Activated CD8-positive, alpha-beta memory T cell treated with anti-CD3 and anti-CD28 coated beads, Interleukin-2, amount 50 U/mL, for 1 hour (primary cell): ENCODE measurements around the gene DNAH5.
"Not testable (repeated sequence)": the region's sequence is repeated elsewhere in the genome, so short reads cannot be mapped to it uniquely, and the experiment has no call there.

Source experiments
- DNase-seq: peaks from one replicate; pipeline ENCODE4 v3.0.0-alpha.2; 2020; ENCODE audit errors: extremely low read depth

DNAH5 gene

GRCh38 chr5:13843175-13843846 is 101.2 kb downstream of the DNAH5 start:
- DNase-seq: no peak

DNA sequence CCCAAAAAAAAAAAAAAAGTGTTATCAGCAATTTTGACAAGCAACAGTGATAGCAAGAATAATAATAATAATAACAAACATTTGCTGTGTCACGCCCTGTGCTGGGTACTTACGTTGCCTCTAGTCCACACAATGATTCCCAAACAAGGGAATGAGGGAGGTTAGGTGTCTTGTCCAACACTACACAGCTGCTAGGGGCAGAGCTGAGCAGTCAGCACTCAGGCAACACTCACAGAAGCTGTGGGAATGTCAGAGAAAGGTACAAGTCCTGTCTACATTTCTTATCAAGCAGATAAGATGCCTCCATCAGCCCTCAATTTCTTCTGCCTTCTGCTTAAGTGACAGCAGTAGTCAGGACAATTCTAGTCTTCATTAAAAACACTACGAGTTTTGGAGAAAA is 111.0 kb downstream of the DNAH5 start:
- no peak for DNase-seq

- no peak for DNase-seq
Observed at GRCh38 chr5:13831351-13831750, 113.1 kb downstream of the DNAH5 start.

DNA sequence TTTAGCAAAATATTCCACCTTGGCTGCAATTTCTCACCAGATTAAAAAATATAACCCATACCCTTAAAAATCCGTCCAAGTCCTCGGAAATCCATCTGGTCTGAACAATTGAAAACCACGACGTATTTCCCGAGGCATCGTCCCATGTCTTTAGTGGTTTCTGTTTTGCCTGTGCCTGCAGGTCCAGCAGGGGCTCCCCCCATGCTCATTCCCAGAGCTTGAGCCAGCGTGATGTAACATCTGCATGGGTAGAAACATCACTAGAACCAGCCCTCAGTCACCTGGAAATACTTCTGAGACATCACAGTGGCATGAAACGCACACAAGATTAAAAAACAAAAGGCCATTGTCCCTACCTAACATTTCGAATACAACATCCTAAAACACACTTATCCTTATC is 114.0 kb downstream of the DNAH5 start:
- no peak for DNase-seq

- DNase-seq: no peak
Observed at GRCh38 chr5:13821366-13821765, 123.1 kb downstream of the DNAH5 start.

DNA sequence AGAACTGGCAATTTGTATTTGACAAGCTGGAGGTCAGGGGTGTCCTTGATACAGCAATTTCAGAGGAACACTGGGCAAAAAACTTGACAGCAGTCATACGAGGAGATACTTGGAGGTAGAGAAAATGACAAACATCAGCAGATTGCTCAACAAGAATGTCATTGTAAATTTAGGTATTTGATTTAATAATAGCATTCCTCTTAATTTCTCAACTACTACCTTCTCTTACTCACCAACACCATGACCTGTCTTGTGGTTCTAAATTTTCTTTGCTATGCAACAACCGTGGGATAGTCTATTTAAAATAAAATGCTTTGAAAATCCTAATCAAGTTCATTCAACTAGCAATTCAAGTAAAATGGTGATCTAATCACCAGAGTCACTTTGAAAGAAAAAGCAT is 128.4 kb downstream of the DNAH5 start:
- DNase-seq: no peak

DNA sequence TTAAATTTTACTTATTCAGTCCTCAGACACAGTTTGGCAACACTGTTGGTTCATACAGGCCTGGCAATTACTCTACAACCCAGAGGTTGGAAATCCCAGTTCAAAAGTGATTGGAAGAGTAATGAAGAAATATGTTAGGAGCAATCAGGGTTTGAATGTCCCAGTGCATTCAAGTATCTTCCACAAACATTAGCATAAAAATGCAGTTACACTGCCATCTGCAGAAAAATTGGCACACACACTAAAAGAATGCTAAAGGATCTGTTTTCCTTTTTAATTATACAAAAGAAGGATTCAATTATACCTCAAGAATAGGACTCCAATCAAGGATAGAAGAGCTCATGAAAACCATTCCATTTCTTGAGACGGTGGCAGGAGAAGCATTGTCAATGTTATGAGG is 130.2 kb downstream of the DNAH5 start:
- no peak for DNase-seq

DNA sequence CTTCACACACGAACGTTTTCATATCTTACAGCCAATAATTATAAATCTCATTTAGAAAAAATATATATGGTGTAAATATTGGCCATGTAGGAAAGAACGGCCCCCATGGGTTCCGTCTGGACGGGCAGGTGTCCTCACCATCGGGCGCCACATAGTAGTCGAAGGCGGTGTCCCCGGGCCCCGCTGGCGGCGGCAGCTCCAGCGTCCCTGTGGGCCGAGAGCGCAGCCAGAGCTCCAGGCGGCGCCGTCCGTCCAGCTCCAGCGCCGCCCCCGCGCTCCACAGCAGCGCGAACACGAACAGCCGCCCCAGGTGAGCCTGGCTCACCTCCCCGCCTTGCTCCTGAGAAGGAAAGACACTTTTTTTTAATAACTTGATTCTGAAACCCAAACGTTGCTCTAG is 134.6 kb downstream of the DNAH5 start:
- DNase-seq: no peak

DNA sequence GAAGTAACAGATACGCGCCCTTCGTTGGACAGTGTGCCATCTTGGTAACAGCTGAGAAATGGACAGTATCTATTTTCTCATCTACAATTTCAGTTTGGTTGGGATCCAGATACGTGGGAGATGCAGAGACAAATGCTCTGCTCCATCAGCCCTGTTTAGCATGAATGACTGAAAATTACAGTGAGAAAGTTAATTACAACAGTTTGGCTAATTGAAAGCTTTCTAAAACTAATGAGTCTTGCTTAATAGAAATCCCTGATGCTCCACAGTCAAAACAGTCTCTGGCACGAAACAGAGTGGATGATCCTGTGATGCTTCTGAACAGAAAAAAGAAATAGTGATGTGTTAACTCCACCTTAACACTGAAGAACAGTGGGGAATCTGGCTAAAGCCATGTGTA is 140.2 kb downstream of the DNAH5 start:
- DNase-seq: no peak

DNA sequence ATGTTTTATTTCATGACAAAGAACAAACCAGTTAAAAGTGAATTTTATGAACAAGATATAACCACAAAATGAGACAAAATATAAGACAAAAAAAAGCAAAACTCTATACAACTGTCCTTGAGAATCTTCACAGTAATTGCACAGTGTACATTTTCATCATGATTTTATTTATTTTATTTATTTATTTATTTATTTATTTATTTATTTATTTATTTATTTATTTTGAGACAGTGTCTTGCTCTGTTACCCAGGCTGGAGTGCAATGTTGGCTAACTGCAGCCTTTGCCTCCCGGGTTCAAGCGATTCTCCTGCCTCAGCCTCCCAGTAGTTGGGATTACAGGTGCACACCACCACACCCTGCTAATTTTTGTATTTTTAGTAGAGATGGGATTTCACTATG is 145.9 kb downstream of the DNAH5 start:
- DNase-seq: not testable (repeated sequence)

DNA sequence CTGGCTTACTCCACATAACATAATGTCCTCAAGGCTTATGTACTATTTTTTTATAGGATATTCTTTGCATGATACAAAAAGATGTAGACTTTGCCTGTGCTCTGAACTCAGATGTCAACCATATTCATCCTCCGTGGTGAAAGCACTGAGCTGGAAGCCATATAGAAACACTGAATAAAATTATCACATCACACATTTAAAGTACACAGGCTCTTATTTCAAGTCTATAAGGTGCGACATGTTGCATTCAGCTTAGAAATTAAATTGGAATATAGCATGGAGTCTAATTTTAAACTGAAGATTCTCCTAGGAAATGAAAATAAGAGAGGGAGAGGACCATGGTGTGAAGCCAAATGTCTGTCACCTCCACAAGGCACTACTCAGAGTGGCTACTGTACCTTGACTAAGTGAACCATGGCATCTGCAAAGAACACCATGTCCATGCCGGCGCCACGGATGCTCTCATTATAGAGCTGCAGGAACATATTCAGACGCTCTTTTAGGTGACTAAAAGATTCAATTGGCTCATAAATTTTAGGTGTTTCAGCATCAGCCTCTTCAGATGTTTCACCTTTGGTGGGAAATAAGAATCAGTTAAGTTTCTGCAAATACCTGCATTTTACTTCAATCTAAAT is 158.6 kb downstream of the DNAH5 start:
- no peak for DNase-seq

GRCh38 chr5:13783726-13784125 is 160.8 kb downstream of the DNAH5 start:
- no peak for DNase-seq

DNA sequence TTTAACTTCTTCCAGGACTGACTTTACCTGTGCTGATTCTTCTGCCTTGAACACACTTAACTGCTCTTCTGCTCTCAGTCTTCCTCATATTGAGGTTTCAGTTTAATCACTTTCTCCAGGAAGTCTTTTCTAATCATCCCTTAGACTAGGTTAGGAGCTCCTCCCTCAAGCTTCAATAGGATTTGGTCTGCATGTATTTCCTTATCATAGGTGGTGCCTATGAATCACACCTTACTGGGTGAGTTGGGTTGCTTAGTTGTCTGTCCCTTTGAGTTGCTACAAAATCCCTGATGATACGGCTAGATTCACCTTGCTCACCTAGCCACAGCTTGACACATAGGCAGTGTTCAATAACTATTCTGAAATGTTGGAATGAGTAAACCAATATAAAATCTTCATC is 164.4 kb downstream of the DNAH5 start:
- no peak for DNase-seq

- no peak for DNase-seq
Observed at GRCh38 chr5:13773649-13774048, 170.8 kb downstream of the DNAH5 start.

- DNase-seq: no peak
Observed at GRCh38 chr5:13771011-13771571, 173.4 kb downstream of the DNAH5 start.

GRCh38 chr5:13766236-13766635 is 178.3 kb downstream of the DNAH5 start:
- no peak for DNase-seq

GRCh38 chr5:13763719-13764118 is 180.8 kb downstream of the DNAH5 start:
- no peak for DNase-seq

DNA sequence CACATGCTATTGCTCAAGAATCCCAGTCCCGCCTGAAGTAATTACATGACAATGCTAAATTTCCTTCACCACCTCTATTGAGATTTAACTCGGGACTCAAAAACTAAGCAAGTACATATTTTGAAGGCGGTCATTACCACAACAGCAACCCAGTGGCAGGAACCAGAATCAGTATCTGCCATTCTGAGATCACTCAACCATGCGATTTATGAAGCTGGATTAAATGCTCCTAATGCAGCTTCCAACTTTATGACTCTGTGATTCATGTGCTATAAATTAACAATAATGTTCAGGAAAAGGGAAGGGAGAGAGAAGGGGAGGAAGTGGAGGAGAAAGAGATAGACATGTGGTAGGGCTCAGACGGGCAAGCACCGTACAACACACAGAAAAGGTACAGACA is 194.7 kb downstream of the DNAH5 start:
- no peak for DNase-seq

DNA sequence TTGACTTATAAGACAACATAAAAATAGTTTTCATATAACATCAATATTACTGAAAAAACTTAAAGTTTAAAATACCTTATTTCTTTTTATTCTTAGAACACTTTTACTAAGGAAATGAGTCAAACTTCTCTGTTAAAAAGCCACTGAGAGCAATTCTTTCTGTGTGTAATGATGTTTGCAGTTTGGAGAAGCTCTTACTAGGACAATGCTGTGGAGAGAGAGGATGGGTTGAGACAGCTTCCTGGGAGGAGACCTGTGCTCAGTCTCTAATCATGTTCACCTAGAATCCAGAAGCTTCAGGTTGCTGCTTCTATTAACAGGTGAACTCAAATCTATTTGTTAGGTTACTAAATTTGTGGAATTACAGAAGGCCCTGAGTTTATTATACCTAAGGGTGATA is 198.5 kb downstream of the DNAH5 start:
- no peak for DNase-seq

GRCh38 chr5:13745508-13745907 is 199.0 kb downstream of the DNAH5 start:
- DNase-seq: no peak

DNA sequence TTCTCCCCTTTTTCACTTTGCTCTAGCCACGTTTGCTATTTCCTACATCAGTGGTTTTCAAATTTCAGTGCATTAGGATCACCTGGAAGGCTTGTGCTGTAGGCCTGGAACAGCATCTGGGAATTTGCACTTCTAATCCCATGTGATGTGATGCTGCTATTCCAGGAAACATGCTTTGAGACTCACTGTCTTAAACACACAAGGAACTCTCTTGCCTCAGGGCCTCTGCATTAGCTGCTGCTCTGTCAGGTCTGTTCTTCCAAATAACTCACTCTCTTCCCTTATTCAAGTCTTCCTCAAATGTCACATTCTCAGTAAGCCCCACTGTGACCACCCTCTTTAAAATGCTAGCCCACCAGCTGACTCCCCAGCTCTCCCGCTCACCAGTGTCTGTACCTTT is 204.0 kb downstream of the DNAH5 start:
- no peak for DNase-seq

DNA sequence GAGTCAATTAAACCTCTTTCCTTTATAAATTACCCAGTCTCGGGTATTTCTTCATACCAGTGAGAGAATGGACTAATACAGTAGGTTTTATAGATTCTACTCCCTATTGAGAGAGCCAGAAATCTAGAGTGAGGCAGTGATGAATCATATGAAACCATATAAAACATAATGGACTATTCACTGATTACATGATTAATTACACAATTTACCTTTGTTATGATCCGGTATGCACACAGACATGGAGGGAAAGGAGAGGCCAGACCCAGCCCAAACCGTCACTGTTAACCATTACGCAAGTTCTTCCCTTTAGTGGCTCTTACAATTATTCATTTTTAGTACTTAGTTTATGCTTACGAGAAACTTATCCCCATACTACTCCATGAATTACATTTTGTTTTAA is 205.0 kb downstream of the DNAH5 start:
- no peak for DNase-seq

- no peak for DNase-seq
Observed at GRCh38 chr5:13735691-13736090, 208.8 kb downstream of the DNAH5 start.
